ENCODE measurements around the gene GRIK2. TPM values are rescaled to one million over a fixed set of nuclear protein-coding genes. Genes with fewer than 3 reads are reported as not detected.

GRIK2 gene
- total and polyA plus RNA-seq, 9 donors, result 0.12 to 4.1 (median 0.89) TPM; not detected in 1

- Histone ChIP-seq H3K27ac (no peak overlapping the region), H3K9me3 (no peaks in the 10 kb centered on the region), H3K4me1 (ENCODE audit: insufficient read depth) (no peaks in the 10 kb centered on the region), H3K36me3 (no peaks in the 10 kb centered on the region), H3K4me3 (no peak overlapping the region), H3K27me3 (no peaks in the 10 kb centered on the region)
- no peak for DNase-seq
- intact Hi-C loops (cut with DNase I), result no loop called here
- TF ChIP-seq EP300 (IDR thresholded peaks at IDR 0.05) (no peak), CTCF (IDR thresholded peaks at IDR 0.05) (no peak), POLR2A (IDR thresholded peaks at IDR 0.05) (no peak)
Measured at GRCh38 chr6:101516578-101516977, 123.1 kb downstream of the GRIK2 start.

- no peak for DNase-seq
- no peaks in the 10 kb centered on the region for H3K4me1 ChIP-seq (ENCODE audit: insufficient read depth)
- H3K4me3 ChIP-seq, result no peak overlapping the region
- H3K9me3 ChIP-seq, result no peaks in the 10 kb centered on the region
- no peaks in the 10 kb centered on the region for H3K36me3 ChIP-seq
- no peaks in the 10 kb centered on the region for H3K27me3 ChIP-seq
- no peak overlapping the region for H3K27ac ChIP-seq
- 89 to 97% (median 93%) methylated on average over 1 of the region's 1 CpG for WGBS, 3 donors
- intact Hi-C loops (cut with DNase I), result no loop called here
- no peak for TF ChIP-seq CTCF (IDR thresholded peaks at IDR 0.05)
- no peak for TF ChIP-seq EP300 (IDR thresholded peaks at IDR 0.05)
- TF ChIP-seq POLR2A (IDR thresholded peaks at IDR 0.05), result no peak
Measured at GRCh38 chr6:101517632-101518031, 124.1 kb downstream of the GRIK2 start.

- no peaks in the 10 kb centered on the region for H3K4me1 ChIP-seq (ENCODE audit: insufficient read depth)
- WGBS, 3 donors, result 87 to 89% (median 88%) methylated on average over 2 of the region's 2 CpGs
- H3K36me3 ChIP-seq, result no peaks in the 10 kb centered on the region
- TF ChIP-seq POLR2A (IDR thresholded peaks at IDR 0.05), result no peak
- no peak for TF ChIP-seq EP300 (IDR thresholded peaks at IDR 0.05)
- TF ChIP-seq CTCF (IDR thresholded peaks at IDR 0.05), result no peak
- H3K9me3 ChIP-seq, result no peaks in the 10 kb centered on the region
- intact Hi-C loops (cut with DNase I), result no loop called here
- no peak overlapping the region for H3K4me3 ChIP-seq
- no peaks in the 10 kb centered on the region for H3K27me3 ChIP-seq
- no peak overlapping the region for H3K27ac ChIP-seq
- no peak for DNase-seq
Measured at GRCh38 chr6:101522254-101522653, 128.7 kb downstream of the GRIK2 start.

- Histone ChIP-seq H3K36me3 (no peaks in the 10 kb centered on the region), H3K27ac (no peak overlapping the region), H3K9me3 (no peaks in the 10 kb centered on the region), H3K4me1 (ENCODE audit: insufficient read depth) (no peaks in the 10 kb centered on the region), H3K4me3 (no peak overlapping the region), H3K27me3 (no peaks in the 10 kb centered on the region)
- WGBS, 3 donors, result 80 to 90% (median 87%) methylated on average over 3 of the region's 3 CpGs
- no peak for TF ChIP-seq EP300 (IDR thresholded peaks at IDR 0.05)
- no peak for TF ChIP-seq CTCF (IDR thresholded peaks at IDR 0.05)
- no peak for TF ChIP-seq POLR2A (IDR thresholded peaks at IDR 0.05)
- intact Hi-C loops (cut with DNase I), result no loop called here
- DNase-seq, result no peak
Measured at GRCh38 chr6:101527467-101527866, 134.0 kb downstream of the GRIK2 start.

- H3K36me3 ChIP-seq, result no peaks in the 10 kb centered on the region
- no peak for DNase-seq
- H3K4me1 ChIP-seq (ENCODE audit: insufficient read depth), result no peaks in the 10 kb centered on the region
- intact Hi-C loops (cut with DNase I), result no loop called here
- TF ChIP-seq POLR2A (IDR thresholded peaks at IDR 0.05) (no peak), CTCF (IDR thresholded peaks at IDR 0.05) (no peak), EP300 (IDR thresholded peaks at IDR 0.05) (no peak)
- no peaks in the 10 kb centered on the region for H3K27me3 ChIP-seq
- no peaks in the 10 kb centered on the region for H3K9me3 ChIP-seq
- no peak overlapping the region for H3K27ac ChIP-seq
- no peak overlapping the region for H3K4me3 ChIP-seq
Measured at GRCh38 chr6:101528801-101529200, 135.3 kb downstream of the GRIK2 start.

Data from ovary (tissue), 9 donors.